Spleen (tissue), 11 donors: ENCODE results near the gene BANF1. TPM values are rescaled to one million over a fixed set of nuclear protein-coding genes. Genes with fewer than 3 reads are reported as not detected.

Source experiments
- DNase-seq: peaks from one replicate; pipeline ENCODE4 v3.0.0-alpha.2; 2020
- H3K27ac ChIP-seq, 8 donors: fragments of 200-600 bp; sonication (generic) in 7 of 8; 1 replicate in 4 of 8; 2 replicates in 4 of 8; pipeline versions ENCODE4 v1.5.0 to v1.8.0; 2016 to 2021; ENCODE audit warnings: inconsistent platforms in 4 of 8, mild to moderate bottlenecking in 4 of 8, moderate library complexity in 1 of 8
- H3K27me3 ChIP-seq, 7 donors: fragments of 200-600 bp; sonication (generic) in 6 of 7; replicated peaks in 1 of 7; 1 replicate in 4 of 7; 2 replicates in 3 of 7; pipeline versions ENCODE4 v1.5.0 to v1.8.0; 2016 to 2021; ENCODE audit warnings: inconsistent platforms in 3 of 7, mild to moderate bottlenecking in 1 of 7
- H3K36me3 ChIP-seq, 6 donors: fragments of 200-600 bp; sonication (generic) in 5 of 6; 1 replicate in 4 of 6; 2 replicates in 2 of 6; pipeline versions ENCODE4 v1.5.0 to v1.8.0; 2016 to 2021; ENCODE audit warnings: inconsistent platforms in 2 of 6
- H3K4me1 ChIP-seq, 6 donors: fragments of 200-600 bp; sonication (generic) in 5 of 6; 1 replicate in 3 of 6; 2 replicates in 3 of 6; pipeline versions ENCODE4 v1.5.0 to v1.8.0; 2016 to 2021; ENCODE audit warnings: inconsistent platforms in 3 of 6
- H3K4me3 ChIP-seq, 8 donors: fragments of 200-600 bp; sonication (generic) in 7 of 8; 1 replicate in 4 of 8; 2 replicates in 4 of 8; pipeline versions ENCODE4 v1.5.0 to v1.8.0; 2016 to 2021; ENCODE audit warnings: inconsistent platforms in 4 of 8, mild to moderate bottlenecking in 4 of 8, moderate library complexity in 2 of 8
- H3K9me3 ChIP-seq, 8 donors: fragments of 200-600 bp; sonication (generic) in 7 of 8; 1 replicate in 4 of 8; 2 replicates in 4 of 8; pipeline versions ENCODE4 v1.5.0 to v1.8.0; 2016 to 2021; ENCODE audit warnings: inconsistent platforms in 4 of 8
- CTCF ChIP-seq, 11 experiments: fragments of 200-600 bp in 7 of 11; fragments of 450-650 bp in 4 of 11; sonication (generic) in 4 of 11; IDR thresholded peaks in 8 of 11; conservative IDR thresholded peaks in 3 of 11; 1 replicate in 7 of 11; 2 replicates in 4 of 11; pipeline versions ENCODE4 v1.4.0 to v1.8.0; 2016 to 2021; ENCODE audit warnings: antibody characterized with exemption in 11 of 11, inconsistent platforms in 4 of 11, mild to moderate bottlenecking in 1 of 11
- POLR2A ChIP-seq, 3 donors: fragments of 450-650 bp; IDR thresholded peaks; one replicate each; pipeline ENCODE4 v1.5.1; 2017; ENCODE audit warnings: antibody characterized with exemption in 3 of 3, mild to moderate bottlenecking in 1 of 3
- POLR2AphosphoS5 ChIP-seq, 3 donors: sonication (generic); formaldehyde crosslinking; IDR thresholded peaks; one replicate each; pipeline ENCODE4 v1.5.1; 2017; ENCODE audit warnings: antibody characterized with exemption in 3 of 3
- WGBS, 5 donors: extraction: QIAGEN DNeasy Blood & Tissue Kit in 3 of 5; methylation state at CpG; one replicate each; pipeline versions ENCODE4 v1.1.5 to v1.1.7; 2013 to 2018; 5-methylcytosine and 5-hydroxymethylcytosine counted together
- intact Hi-C: fragments of 100-400 bp; cut with DNase I; formaldehyde crosslinking; loops from one replicate; pipeline ENCODE4 v1.15.0; 2023; ENCODE audit warnings: low total_unique reads
- polyA plus RNA-seq, 3 donors: library from polyadenylated mRNA; stranded (reverse); fragments of 200-250 nt; gene quantifications; one replicate each; pipeline ENCODE4 v1.2.1, GENCODE V29; 2013
- total RNA-seq, 7 donors: library from RNA; depleted of rRNA in 3 of 7; stranded (reverse); fragments of >200 nt in 3 of 7; fragmentation: NEBNext Ultra II Directional in 4 of 7; extraction: Animal tissue kit (Norgen Biotek cat#: 25700) in 4 of 7; gene quantifications; one replicate each; pipeline versions ENCODE4 v1.1.0 to v1.2.1, GENCODE V29; 2016 to 2021
- donor health status: healthy with polysubstance abuse.
- donor health status: DM: no; HTN: no; CAD: no; lungs with moderate emphysema.
- donor health status: DM: no; HTN: no; CAD: no.
- donor health status: Bipolar disorder and iron deficiency.
- donor health status: healthy.
- donor health status: DM: no; HTN: no; CAD: no.
- donor health status: DM: yes; HTN: yes; CAD: no.

Gene BANF1
- total and polyA plus RNA-seq, 10 donors, result 50.5 to 219 (median 109) TPM

- H3K4me3 ChIP-seq, result peak within 1 kb of the TSS in 1 of 8 donors; percentile 31
- peaks cover 0 to 27% (median 10%) of the 10 kb centered on the region in 7 donors for H3K27me3 ChIP-seq
- no peak within 1 kb of the TSS for H3K27ac ChIP-seq
- DNase-seq, result peak; percentile 72
- peaks cover 0 to 8% (median 2%) of the 10 kb centered on the region in 6 donors for H3K36me3 ChIP-seq
- no peak for TF ChIP-seq CTCF (IDR thresholded peaks at IDR 0.05 in 8 of 11, conservative IDR thresholded peaks at IDR 0.05 in 3 of 11)
- no peak for TF ChIP-seq POLR2AphosphoS5 (IDR thresholded peaks at IDR 0.05)
- no peak for TF ChIP-seq POLR2A (IDR thresholded peaks at IDR 0.05)
- intact Hi-C loops, result no loop called here
- 12 to 22% (median 20%) methylated on average over 26 to 39 of the region's 39 CpGs for WGBS, 5 donors
- H3K9me3 ChIP-seq, result no peaks in the 10 kb centered on the region
- peaks cover 21 to 51% (median 41%) of the 10 kb centered on the region in 6 donors for H3K4me1 ChIP-seq
Measured at GRCh38 chr11:66048547-66049323, 46.4 kb downstream of the BANF1 start, which contains the start of gene GAL3ST3. TSS of gene GAL3ST3 (minus strand) at chr11:66049161. CDS start at chr11:66045415, 3,746 bp downstream.

GRCh38 chr11:66050581-66051231 lies 48.4 kb downstream of the BANF1 start:
- peak; percentile 58 for DNase-seq
- H3K4me3 ChIP-seq, result peak overlapping the region in 2 of 8 donors; percentile 99 to 100
- peaks cover 6 to 28% (median 21%) of the 10 kb centered on the region in 6 donors for H3K36me3 ChIP-seq
- H3K9me3 ChIP-seq, result no peaks in the 10 kb centered on the region
- no peak for TF ChIP-seq POLR2A (IDR thresholded peaks at IDR 0.05)
- TF ChIP-seq CTCF (IDR thresholded peaks at IDR 0.05 in 8 of 11, conservative IDR thresholded peaks at IDR 0.05 in 3 of 11), result no peak
- TF ChIP-seq POLR2AphosphoS5 (IDR thresholded peaks at IDR 0.05), result no peak
- H3K27me3 ChIP-seq, result peaks cover 0 to 27% (median 10%) of the 10 kb centered on the region in 7 donors
- intact Hi-C loops, result no loop called here
- 76 to 85% (median 79%) methylated on average over 5 of the region's 5 CpGs for WGBS, 5 donors
- H3K27ac ChIP-seq, result peak overlapping the region in 5 of 8 donors; percentile 90 to 93 (median 90)
- H3K4me1 ChIP-seq, result peaks cover 20 to 58% (median 40%) of the 10 kb centered on the region in 6 donors

GRCh38 chr11:66051371-66051765 lies 49.1 kb downstream of the BANF1 start:
- intact Hi-C loops, result no loop called here
- no peak for TF ChIP-seq CTCF (IDR thresholded peaks at IDR 0.05 in 8 of 11, conservative IDR thresholded peaks at IDR 0.05 in 3 of 11)
- TF ChIP-seq POLR2AphosphoS5 (IDR thresholded peaks at IDR 0.05), result no peak
- TF ChIP-seq POLR2A (IDR thresholded peaks at IDR 0.05), result no peak
- H3K36me3 ChIP-seq, result peaks cover 7 to 34% (median 27%) of the 10 kb centered on the region in 6 donors
- 28 to 34% (median 32%) methylated on average over 12 of the region's 12 CpGs for WGBS, 5 donors
- DNase-seq, result peak; percentile 71
- H3K4me3 ChIP-seq, result peak overlapping the region; percentile 92 to 100 (median 100)
- H3K27me3 ChIP-seq, result peaks cover 0 to 27% (median 10%) of the 10 kb centered on the region in 7 donors
- peaks cover 20 to 62% (median 40%) of the 10 kb centered on the region in 6 donors for H3K4me1 ChIP-seq
- no peaks in the 10 kb centered on the region for H3K9me3 ChIP-seq
- H3K27ac ChIP-seq, result peak overlapping the region; percentile 72 to 93 (median 90)
